HuH-7 (cell line): ENCODE data around the gene KIAA2012.

Experiments
- DNase-seq: peaks from one replicate; pipeline ENCODE4 v3.0.0; 2011; ENCODE audit warnings: low spot score

Gene KIAA2012

DNA sequence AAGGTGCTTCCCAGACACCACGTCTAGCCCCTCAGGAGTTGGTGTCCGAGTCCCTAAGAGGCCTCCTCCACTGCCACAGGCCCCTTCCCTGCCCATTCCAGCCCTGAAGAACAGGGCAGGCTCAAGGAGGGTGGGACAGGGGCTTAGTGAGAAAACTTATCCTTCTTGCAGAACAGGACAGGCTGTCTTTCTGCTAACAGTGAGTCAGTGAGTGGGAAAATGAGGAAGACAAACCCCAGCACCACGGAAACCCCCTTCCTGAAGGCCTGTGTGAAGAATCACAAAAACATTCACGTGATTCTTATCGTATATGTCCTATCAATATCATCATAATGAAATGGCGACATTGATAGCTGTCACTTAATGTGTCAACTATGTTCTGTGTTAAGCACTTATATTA is 29.6 kb upstream of the KIAA2012 start:
- no peak for DNase-seq

DNA sequence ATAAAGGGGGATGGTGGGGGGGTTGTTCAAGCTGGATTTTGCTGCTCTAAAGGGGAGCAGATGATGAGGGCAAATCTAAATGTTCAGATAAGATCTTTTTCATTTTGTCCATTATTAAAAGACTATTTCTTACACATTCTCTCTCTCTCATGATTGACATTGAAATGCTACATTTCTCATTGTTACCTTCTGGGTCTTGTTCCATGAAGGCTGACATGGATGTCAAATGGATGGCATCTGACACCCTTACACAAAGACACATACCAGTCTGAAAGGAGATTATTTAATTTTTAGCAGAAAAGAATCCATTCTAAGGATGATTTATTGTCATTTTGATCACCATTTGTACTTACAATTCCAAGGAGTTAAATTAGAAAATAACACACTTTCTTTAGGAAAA is 28.3 kb upstream of the KIAA2012 start:
- no peak for DNase-seq

GRCh38 chr2:202046572-202046971 is 26.5 kb upstream of the KIAA2012 start:
- no peak for DNase-seq

DNA sequence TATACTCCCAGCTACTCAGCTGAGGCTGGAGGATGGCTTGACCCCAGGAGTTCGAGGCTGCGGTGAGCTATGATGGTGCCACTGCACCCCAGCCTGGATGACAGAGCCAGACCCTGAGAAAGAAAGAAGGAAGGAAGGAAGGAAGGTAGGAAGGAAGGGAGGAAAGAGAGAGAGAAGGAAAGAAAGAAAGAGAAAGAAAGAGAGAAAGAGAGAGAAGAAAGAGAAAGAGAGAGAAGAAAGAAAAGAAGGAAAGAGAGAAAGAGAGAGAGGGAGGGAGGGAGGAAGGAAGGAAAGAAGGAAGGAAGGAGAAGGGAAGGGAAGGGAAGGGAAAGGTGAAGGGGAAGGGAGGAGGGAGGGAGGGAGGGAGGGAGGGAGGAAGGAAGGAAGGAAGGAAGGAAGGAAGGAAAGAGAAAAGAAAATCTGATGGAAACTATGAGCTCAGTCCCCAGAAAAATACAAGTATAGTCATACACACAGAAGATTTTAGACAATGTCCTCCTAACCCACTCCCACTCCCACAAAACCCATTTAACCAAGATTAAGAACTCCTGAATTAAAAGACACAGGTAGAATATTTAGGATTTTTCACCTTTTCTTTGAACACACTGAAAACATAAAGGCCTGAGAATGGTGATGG is 23.8 kb upstream of the KIAA2012 start:
- no peak for DNase-seq

- no peak for DNase-seq
Observed at GRCh38 chr2:202049840-202050239, 23.2 kb upstream of the KIAA2012 start.

DNA sequence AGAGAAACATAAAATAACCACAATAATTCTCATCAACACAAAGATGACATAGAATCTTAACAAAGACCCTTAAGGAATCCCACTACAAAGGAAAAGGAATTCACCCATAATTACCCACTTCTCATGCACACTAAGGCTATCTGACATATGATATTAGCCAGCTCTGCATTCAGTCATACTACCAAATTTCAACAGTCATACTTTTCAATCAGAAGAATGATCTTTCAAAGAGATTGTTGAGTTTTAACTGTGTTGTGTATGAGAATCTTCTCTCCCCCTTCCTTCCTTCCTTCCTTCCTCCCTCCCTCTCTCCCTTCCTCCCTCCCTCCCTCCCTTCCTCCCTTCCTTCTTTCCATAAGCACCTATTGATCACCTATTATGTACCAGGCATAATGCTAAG is 22.4 kb upstream of the KIAA2012 start:
- no peak for DNase-seq

DNA sequence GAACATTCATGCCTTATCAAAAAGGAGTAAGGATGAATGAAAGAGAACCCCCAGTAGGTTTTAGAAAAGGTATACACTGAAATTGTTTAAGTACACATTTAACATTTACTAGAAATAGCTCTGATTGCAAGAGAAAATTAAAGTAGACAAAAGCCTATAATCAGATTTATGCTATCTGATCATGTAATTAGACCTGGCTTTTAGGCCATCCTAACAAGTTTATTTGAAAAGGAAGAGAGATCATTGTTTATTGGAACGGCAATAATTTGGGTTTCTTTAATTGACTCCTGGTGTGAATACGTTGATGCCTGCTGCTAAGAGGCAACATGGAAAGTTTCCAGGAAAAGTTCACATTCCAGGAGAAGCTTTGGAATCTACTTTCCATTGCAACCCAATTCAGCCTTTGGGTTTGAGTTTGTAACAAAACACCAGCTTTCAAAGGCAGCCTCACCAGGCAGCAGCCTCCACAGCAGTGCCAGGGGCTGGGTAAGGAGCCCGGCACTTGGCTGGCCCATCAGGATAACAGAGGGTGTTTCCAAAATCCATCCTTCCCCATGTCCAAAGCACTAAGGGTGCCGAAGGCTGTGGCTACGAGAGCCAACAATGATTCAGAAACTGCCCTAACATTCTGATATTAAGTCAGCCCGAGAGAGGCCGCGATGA is 21.4 kb upstream of the KIAA2012 start:
- DNase-seq: no peak

GRCh38 chr2:202052235-202052634 is 20.8 kb upstream of the KIAA2012 start:
- no peak for DNase-seq

GRCh38 chr2:202054679-202055078 is 18.4 kb upstream of the KIAA2012 start:
- DNase-seq: no peak

- no peak for DNase-seq
Observed at GRCh38 chr2:202056611-202057010, 16.4 kb upstream of the KIAA2012 start.

- DNase-seq: no peak
Observed at GRCh38 chr2:202060218-202060617, 12.8 kb upstream of the KIAA2012 start.

GRCh38 chr2:202061695-202062094 is 11.4 kb upstream of the KIAA2012 start:
- no peak for DNase-seq

GRCh38 chr2:202064171-202064880 is 8.7 kb upstream of the KIAA2012 start:
- DNase-seq: no peak

- DNase-seq: no peak
Observed at GRCh38 chr2:202064881-202065230, 8.2 kb upstream of the KIAA2012 start.

GRCh38 chr2:202065876-202066275 is 7.2 kb upstream of the KIAA2012 start:
- DNase-seq: no peak

- DNase-seq: no peak
Observed at GRCh38 chr2:202066875-202067274, 6.2 kb upstream of the KIAA2012 start.

- no peak for DNase-seq
Observed at GRCh38 chr2:202067589-202067988, 5.5 kb upstream of the KIAA2012 start.

DNA sequence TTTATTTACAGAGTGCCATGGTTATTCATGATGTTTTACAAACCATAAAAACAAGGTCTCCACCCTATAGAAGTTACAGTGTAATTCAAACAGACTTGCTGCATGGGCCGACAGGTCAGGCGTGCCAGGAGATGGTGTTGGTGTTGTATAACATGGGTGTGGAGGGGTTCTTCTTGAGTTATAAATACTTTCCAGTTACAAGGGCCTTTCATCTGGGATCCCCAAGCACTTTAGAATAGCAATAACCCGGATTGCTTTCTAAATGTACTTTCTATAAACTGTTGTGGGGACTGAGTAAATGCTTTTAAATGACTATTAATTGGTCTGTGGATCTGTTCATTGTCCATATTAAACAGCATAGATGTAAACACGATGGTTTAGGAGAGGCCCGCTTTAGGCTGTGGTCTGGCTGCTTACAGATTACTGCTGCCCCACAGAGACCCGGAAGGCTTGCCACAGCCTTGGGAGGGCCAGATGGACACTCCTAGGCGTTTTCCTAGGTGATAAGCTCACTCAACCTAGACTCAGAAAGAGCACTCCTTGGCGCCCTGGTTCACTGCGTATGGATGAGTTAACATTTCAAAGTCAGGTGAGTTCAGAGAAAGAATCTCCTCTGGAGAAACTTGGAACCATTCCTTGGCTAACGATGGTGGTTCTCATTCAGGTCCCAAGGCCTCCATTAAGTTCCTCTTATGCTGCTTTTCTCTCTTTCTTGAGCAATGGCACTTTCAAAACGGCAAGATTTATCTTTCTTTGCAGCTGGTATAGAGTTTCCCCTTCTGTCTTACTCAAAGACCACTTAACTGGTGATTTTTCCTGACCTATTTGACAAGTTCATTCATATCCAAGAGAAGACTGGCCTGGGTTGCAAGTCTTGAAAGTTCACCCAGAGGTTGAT is 3.6 kb upstream of the KIAA2012 start:
- no peak for DNase-seq

- no peak for DNase-seq
Observed at GRCh38 chr2:202071107-202071506, 1.9 kb upstream of the KIAA2012 start.

GRCh38 chr2:202072226-202072625 is 829 bp upstream of the KIAA2012 start:
- DNase-seq: peak; percentile 20

GRCh38 chr2:202074324-202074723 is 1.3 kb downstream of the KIAA2012 start:
- DNase-seq: no peak

GRCh38 chr2:202079310-202079709 is 6.3 kb downstream of the KIAA2012 start:
- no peak for DNase-seq
